ENCODE measurements around the gene PLXNA2. TPM values are rescaled to one million over a fixed set of nuclear protein-coding genes. Genes with fewer than 3 reads are reported as not detected.

The PLXNA2 gene
- total and polyA plus RNA-seq, 2 donors (not counting 3 experiments of a cell fraction or from before 2014, with no cell fraction given) = 42.6 to 229 TPM

GRCh38 chr1:208228026-208228425 lies 16.2 kb downstream of the PLXNA2 start:
- POLR2A ChIA-PET = no interaction called here

GRCh38 chr1:208227366-208227765 lies 16.8 kb downstream of the PLXNA2 start:
- intact Hi-C loops (cut with micrococcal nuclease) = no loop called here
- H3K9me1 ChIP-seq (replicated peaks; ENCODE audit: control insufficient read depth, extremely low read depth, insufficient read depth, low read length) = no peaks in the 10 kb centered on the region
- CTCF ChIA-PET = interaction anchor here (0.7 to 1.8 kb wide), 3 partner anchors 8 to 98 kb away, joined by 3 to 8 read pairs (median 6); no protein-coding TSS in a partner anchor

More at GRCh38 chr1:208228026-208228425, 16.2 kb downstream of the PLXNA2 start:
- TF ChIP-seq POLR2AphosphoS5 (IDR thresholded peaks at IDR 0.05; ENCODE audit: insufficient read depth, low read depth, low read length) (no peak), MAX (IDR thresholded peaks at IDR 0.05; ENCODE audit: insufficient read depth, insufficient read length) (no peak)
- Histone ChIP-seq H2AFZ (ENCODE audit: low read depth, low read length) (no peak overlapping the region), H3K27ac (ENCODE audit: insufficient read depth, low read depth, low read length) (no peak overlapping the region), H3K4me2 (ENCODE audit: insufficient read depth, low read length) (no peak overlapping the region), H3K4me1 (ENCODE audit: control insufficient read depth, extremely low read depth, insufficient read depth, low read length) (peaks cover 65% of the 10 kb centered on the region), H3K9me1 (replicated peaks; ENCODE audit: control insufficient read depth, extremely low read depth, insufficient read depth, low read length) (no peaks in the 10 kb centered on the region), H3K79me2 (ENCODE audit: control insufficient read depth, insufficient read depth, low read length) (peaks cover 100% of the 10 kb centered on the region), H3K27me3 (ENCODE audit: control insufficient read depth in 2 of 2, insufficient read depth in 2 of 2, low read length in 2 of 2) (no peaks in the 10 kb centered on the region), H3K36me3 (ENCODE audit: control insufficient read depth in 2 of 2, extremely low read depth in 1 of 2, insufficient read depth in 2 of 2, low read length in 2 of 2) (peaks cover 2 to 12% of the 10 kb centered on the region in 2 experiments), H3K9me3 (replicated peaks; ENCODE audit: control insufficient read depth, insufficient read depth, low read length) (no peaks in the 10 kb centered on the region), H3K4me3 (replicated peaks in 1 of 3; ENCODE audit: insufficient read depth in 1 of 3, low read depth in 1 of 3, low read length in 3 of 3) (no peak overlapping the region), H3K9ac (replicated peaks; ENCODE audit: extremely low read depth, insufficient read depth, low read length) (no peak overlapping the region), H4K20me1 (replicated peaks; ENCODE audit: control insufficient read depth, extremely low read depth, insufficient read depth, low read length) (no peaks in the 10 kb centered on the region)
- no peak for DNase-seq (ENCODE audit: low read depth, low spot score)
- intact Hi-C loops (cut with micrococcal nuclease) = no loop called here
- dilution Hi-C loops (cut with MboI; ENCODE audit: extremely low pct_ligation_motif_present, low sequenced_read_pairs) = loop anchor here (25.0 kb wide), 1 partner anchor 91 kb away; no protein-coding TSS in a partner anchor
- BruUV-seq (replicated peaks) = no TSS peak
- FAIRE-seq = no peak
- CTCF ChIA-PET = interaction anchor here (0.9 to 1.8 kb wide), 3 partner anchors 8 to 15 kb away, joined by 3 to 8 read pairs (median 6); no protein-coding TSS in a partner anchor

More at GRCh38 chr1:208227366-208227765, 16.8 kb downstream of the PLXNA2 start:
- POLR2A ChIA-PET = no interaction called here
- no peak for TF ChIP-seq POLR2A (IDR thresholded peaks at IDR 0.05; ENCODE audit: low read depth, low read length)
- dilution Hi-C loops (cut with MboI; ENCODE audit: extremely low pct_ligation_motif_present, low sequenced_read_pairs) = loop anchor here (25.0 kb wide), 1 partner anchor 90 kb away; no protein-coding TSS in a partner anchor
- H3K4me1 ChIP-seq (ENCODE audit: control insufficient read depth, extremely low read depth, insufficient read depth, low read length) = peaks cover 65% of the 10 kb centered on the region
- peaks cover 100% of the 10 kb centered on the region for H3K79me2 ChIP-seq (ENCODE audit: control insufficient read depth, insufficient read depth, low read length)
- DNase-seq (ENCODE audit: low read depth, low spot score) = no peak
- no peaks in the 10 kb centered on the region for H4K20me1 ChIP-seq (replicated peaks; ENCODE audit: control insufficient read depth, extremely low read depth, insufficient read depth, low read length)
- no peak overlapping the region for H3K9ac ChIP-seq (replicated peaks; ENCODE audit: extremely low read depth, insufficient read depth, low read length)
- H2AFZ ChIP-seq (ENCODE audit: low read depth, low read length) = no peak overlapping the region
- no peak overlapping the region for H3K4me2 ChIP-seq (ENCODE audit: insufficient read depth, low read length)
- no TSS peak for BruUV-seq (replicated peaks)
- no peaks in the 10 kb centered on the region for H3K9me3 ChIP-seq (replicated peaks; ENCODE audit: control insufficient read depth, insufficient read depth, low read length)
- H3K27me3 ChIP-seq (ENCODE audit: control insufficient read depth in 2 of 2, insufficient read depth in 2 of 2, low read length in 2 of 2) = no peaks in the 10 kb centered on the region
- H3K4me3 ChIP-seq (replicated peaks in 1 of 3; ENCODE audit: insufficient read depth in 1 of 3, low read depth in 1 of 3, low read length in 3 of 3) = no peak overlapping the region
- no peak for FAIRE-seq
- H3K27ac ChIP-seq (ENCODE audit: insufficient read depth, low read depth, low read length) = peak overlapping the region; percentile 33
- peaks cover 2 to 12% of the 10 kb centered on the region in 2 experiments for H3K36me3 ChIP-seq (ENCODE audit: control insufficient read depth in 2 of 2, extremely low read depth in 1 of 2, insufficient read depth in 2 of 2, low read length in 2 of 2)
